ENCODE data around the gene ZNRD2. TPM values are rescaled to one million over a fixed set of nuclear protein-coding genes. Genes with fewer than 3 reads are reported as not detected.

Gene ZNRD2
- total RNA-seq, 1 experiment from 2014 or later = 31.7 TPM

GRCh38 chr11:65525546-65526480 is 44.5 kb upstream of the ZNRD2 start:
- Histone ChIP-seq H3K9me2 (replicated peaks; ENCODE audit: insufficient read depth, low read length) (no peaks in the 10 kb centered on the region), H3K27me3 (ENCODE audit: low read length) (no peaks in the 10 kb centered on the region), H3K79me2 (ENCODE audit: low read length) (peaks cover 22% of the 10 kb centered on the region), H3K4me2 (ENCODE audit: low read depth, low read length, poor library complexity, severe bottlenecking) (peak overlapping the region; percentile 69), H4K20me1 (ENCODE audit: insufficient read depth, low read depth, low read length) (0 out of 2 replicates have a peak, but pooled peaks cover 6% of the 10 kb centered on the region), H3K4me1 (ENCODE audit: low read length) (peaks cover 24% of the 10 kb centered on the region), H3K9ac (ENCODE audit: low read length) (peak overlapping the region; percentile 86), H3K27ac (ENCODE audit: low read length) (no peak overlapping the region), H2AFZ (ENCODE audit: low read length) (no peak overlapping the region), H3K9me3 (ENCODE audit: low read length) (no peaks in the 10 kb centered on the region), H3K4me3 (ENCODE audit: low read length) (peak overlapping the region; percentile 92), H3K36me3 (ENCODE audit: insufficient read depth, low read length) (peaks cover 8% of the 10 kb centered on the region; the same call in 1 of the 2 replicates)
- peak; percentile 69 for DNase-seq

- peak overlapping the region; percentile 86; the same call in 1 of the 2 replicates for H3K9ac ChIP-seq (ENCODE audit: low read length)
- peaks cover 24% of the 10 kb centered on the region for H3K4me1 ChIP-seq (ENCODE audit: low read length)
Observed at GRCh38 chr11:65526744-65527143, 43.5 kb upstream of the ZNRD2 start.

GRCh38 chr11:65528819-65529350 is 41.4 kb upstream of the ZNRD2 start:
- Histone ChIP-seq H3K4me1 (ENCODE audit: low read length) (peaks cover 15% of the 10 kb centered on the region), H3K9ac (ENCODE audit: low read length) (no peak overlapping the region), H3K9me2 (replicated peaks; ENCODE audit: insufficient read depth, low read length) (no peaks in the 10 kb centered on the region), H3K27ac (ENCODE audit: low read length) (no peak overlapping the region), H3K4me3 (ENCODE audit: low read length) (no peak overlapping the region), H3K79me2 (ENCODE audit: low read length) (peaks cover 22% of the 10 kb centered on the region), H4K20me1 (ENCODE audit: insufficient read depth, low read depth, low read length) (0 out of 2 replicates have a peak, but pooled peaks cover 6% of the 10 kb centered on the region), H3K4me2 (ENCODE audit: low read depth, low read length, poor library complexity, severe bottlenecking) (no peak overlapping the region), H2AFZ (ENCODE audit: low read length) (no peak overlapping the region), H3K27me3 (ENCODE audit: low read length) (no peaks in the 10 kb centered on the region), H3K36me3 (ENCODE audit: insufficient read depth, low read length) (peaks cover 11% of the 10 kb centered on the region; the same call in 1 of the 2 replicates), H3K9me3 (ENCODE audit: low read length) (no peaks in the 10 kb centered on the region)
- DNase-seq = no peak

More at GRCh38 chr11:65526744-65527143, 43.5 kb upstream of the ZNRD2 start:
- Histone ChIP-seq H3K9me2 (replicated peaks; ENCODE audit: insufficient read depth, low read length) (no peaks in the 10 kb centered on the region), H2AFZ (ENCODE audit: low read length) (no peak overlapping the region), H3K9me3 (ENCODE audit: low read length) (no peaks in the 10 kb centered on the region), H3K4me3 (ENCODE audit: low read length) (no peak overlapping the region), H3K27me3 (ENCODE audit: low read length) (no peaks in the 10 kb centered on the region), H3K36me3 (ENCODE audit: insufficient read depth, low read length) (peaks cover 11% of the 10 kb centered on the region; the same call in 1 of the 2 replicates), H3K79me2 (ENCODE audit: low read length) (peaks cover 22% of the 10 kb centered on the region), H3K27ac (ENCODE audit: low read length) (no peak overlapping the region), H3K4me2 (ENCODE audit: low read depth, low read length, poor library complexity, severe bottlenecking) (no peak overlapping the region), H4K20me1 (ENCODE audit: insufficient read depth, low read depth, low read length) (0 out of 2 replicates have a peak, but pooled peaks cover 6% of the 10 kb centered on the region)
- no peak for DNase-seq

GRCh38 chr11:65529475-65530156 is 40.7 kb upstream of the ZNRD2 start:
- Histone ChIP-seq H3K79me2 (ENCODE audit: low read length) (peaks cover 22% of the 10 kb centered on the region), H3K36me3 (ENCODE audit: insufficient read depth, low read length) (peaks cover 11% of the 10 kb centered on the region; the same call in 1 of the 2 replicates), H3K27me3 (ENCODE audit: low read length) (no peaks in the 10 kb centered on the region), H3K4me3 (ENCODE audit: low read length) (no peak overlapping the region), H4K20me1 (ENCODE audit: insufficient read depth, low read depth, low read length) (no peaks in the 10 kb centered on the region), H3K4me1 (ENCODE audit: low read length) (peaks cover 10% of the 10 kb centered on the region), H2AFZ (ENCODE audit: low read length) (no peak overlapping the region), H3K9me3 (ENCODE audit: low read length) (no peaks in the 10 kb centered on the region), H3K27ac (ENCODE audit: low read length) (no peak overlapping the region), H3K9ac (ENCODE audit: low read length) (no peak overlapping the region), H3K4me2 (ENCODE audit: low read depth, low read length, poor library complexity, severe bottlenecking) (no peak overlapping the region), H3K9me2 (replicated peaks; ENCODE audit: insufficient read depth, low read length) (no peaks in the 10 kb centered on the region)
- DNase-seq = no peak

GRCh38 chr11:65530157-65530496 is 40.1 kb upstream of the ZNRD2 start:
- peaks cover 11% of the 10 kb centered on the region; the same call in 1 of the 2 replicates for H3K36me3 ChIP-seq (ENCODE audit: insufficient read depth, low read length)
- H3K9me3 ChIP-seq (ENCODE audit: low read length) = no peaks in the 10 kb centered on the region
- H3K27me3 ChIP-seq (ENCODE audit: low read length) = no peaks in the 10 kb centered on the region
- H3K4me1 ChIP-seq (ENCODE audit: low read length) = peaks cover 10% of the 10 kb centered on the region
- no peak overlapping the region for H3K27ac ChIP-seq (ENCODE audit: low read length)
- no peak overlapping the region for H3K4me2 ChIP-seq (ENCODE audit: low read depth, low read length, poor library complexity, severe bottlenecking)
- no peaks in the 10 kb centered on the region for H3K9me2 ChIP-seq (replicated peaks; ENCODE audit: insufficient read depth, low read length)
- peaks cover 20% of the 10 kb centered on the region for H3K79me2 ChIP-seq (ENCODE audit: low read length)
- no peak overlapping the region for H3K9ac ChIP-seq (ENCODE audit: low read length)
- no peak overlapping the region for H3K4me3 ChIP-seq (ENCODE audit: low read length)
- H2AFZ ChIP-seq (ENCODE audit: low read length) = no peak overlapping the region
- DNase-seq = peak; percentile 62
- H4K20me1 ChIP-seq (ENCODE audit: insufficient read depth, low read depth, low read length) = no peaks in the 10 kb centered on the region

GRCh38 chr11:65532388-65533064 is 37.8 kb upstream of the ZNRD2 start:
- H3K4me2 ChIP-seq (ENCODE audit: low read depth, low read length, poor library complexity, severe bottlenecking) = no peak overlapping the region
- no peak overlapping the region for H2AFZ ChIP-seq (ENCODE audit: low read length)
- H3K9ac ChIP-seq (ENCODE audit: low read length) = no peak overlapping the region
- no peaks in the 10 kb centered on the region for H3K9me2 ChIP-seq (replicated peaks; ENCODE audit: insufficient read depth, low read length)
- H3K4me3 ChIP-seq (ENCODE audit: low read length) = no peak overlapping the region
- H3K27me3 ChIP-seq (ENCODE audit: low read length) = no peaks in the 10 kb centered on the region
- H3K9me3 ChIP-seq (ENCODE audit: low read length) = no peaks in the 10 kb centered on the region
- no peaks in the 10 kb centered on the region for H3K79me2 ChIP-seq (ENCODE audit: low read length)
- DNase-seq = no peak
- H3K4me1 ChIP-seq (ENCODE audit: low read length) = no peaks in the 10 kb centered on the region
- H3K27ac ChIP-seq (ENCODE audit: low read length) = no peak overlapping the region
- H4K20me1 ChIP-seq (ENCODE audit: insufficient read depth, low read depth, low read length) = no peaks in the 10 kb centered on the region
- peaks cover 7% of the 10 kb centered on the region; the same call in 1 of the 2 replicates for H3K36me3 ChIP-seq (ENCODE audit: insufficient read depth, low read length)

GRCh38 chr11:65535102-65535501 is 35.2 kb upstream of the ZNRD2 start:
- Histone ChIP-seq H3K9me2 (replicated peaks; ENCODE audit: insufficient read depth, low read length) (no peaks in the 10 kb centered on the region), H4K20me1 (ENCODE audit: insufficient read depth, low read depth, low read length) (no peaks in the 10 kb centered on the region), H3K9me3 (ENCODE audit: low read length) (no peaks in the 10 kb centered on the region), H3K79me2 (ENCODE audit: low read length) (no peaks in the 10 kb centered on the region), H3K4me1 (ENCODE audit: low read length) (peaks cover 7% of the 10 kb centered on the region), H3K27me3 (ENCODE audit: low read length) (no peaks in the 10 kb centered on the region), H3K9ac (ENCODE audit: low read length) (no peak overlapping the region), H3K4me3 (ENCODE audit: low read length) (no peak overlapping the region), H2AFZ (ENCODE audit: low read length) (no peak overlapping the region), H3K27ac (ENCODE audit: low read length) (no peak overlapping the region), H3K36me3 (ENCODE audit: insufficient read depth, low read length) (peaks cover 4% of the 10 kb centered on the region; the same call in 1 of the 2 replicates), H3K4me2 (ENCODE audit: low read depth, low read length, poor library complexity, severe bottlenecking) (no peak overlapping the region)
- no peak for DNase-seq

All from Karpas-422 (cell line).